Ectodermal cell (in vitro differentiated cells): ENCODE results near the gene RILPL2.
"Not testable (repeated sequence)": the region's sequence is repeated elsewhere in the genome, so short reads cannot be mapped to it uniquely, and the experiment has no call there.

ENCODE experiments used
- H3K27ac ChIP-seq: 2 replicates; pipeline ENCODE4 v1.7.0; 2013; ENCODE audit warnings: mild to moderate bottlenecking, low read depth, low read length; ENCODE audit not compliant: insufficient read depth, poor library complexity, severe bottlenecking
- H3K27me3 ChIP-seq: 2 replicates; pipeline ENCODE4 v1.7.0; 2013; ENCODE audit warnings: mild to moderate bottlenecking, low read length; ENCODE audit not compliant: insufficient read depth, control insufficient read depth, poor library complexity, severe bottlenecking
- H3K36me3 ChIP-seq: one replicate; pipeline ENCODE4 v1.7.0; 2013; ENCODE audit warnings: low read length; ENCODE audit not compliant: control insufficient read depth, insufficient read depth
- H3K4me1 ChIP-seq: one replicate; pipeline ENCODE4 v1.7.0; 2013; ENCODE audit warnings: low read length; ENCODE audit not compliant: control insufficient read depth, insufficient read depth
- H3K4me3 ChIP-seq: 2 replicates; pipeline ENCODE4 v1.7.0; 2013; ENCODE audit warnings: low read depth, low read length, control low read depth; ENCODE audit not compliant: insufficient read depth
- H3K9me3 ChIP-seq: 2 replicates; pipeline ENCODE4 v1.7.0; 2013; ENCODE audit warnings: mild to moderate bottlenecking, low read length, moderate library complexity; ENCODE audit not compliant: control insufficient read depth
- WGBS, 2 experiments: methylation state at CpG; one replicate each; pipeline ENCODE4 v1.1.7; 2013; ENCODE audit warnings: missing lambda C conversion rate in 2 of 2; 5-methylcytosine and 5-hydroxymethylcytosine counted together

Gene RILPL2

DNA sequence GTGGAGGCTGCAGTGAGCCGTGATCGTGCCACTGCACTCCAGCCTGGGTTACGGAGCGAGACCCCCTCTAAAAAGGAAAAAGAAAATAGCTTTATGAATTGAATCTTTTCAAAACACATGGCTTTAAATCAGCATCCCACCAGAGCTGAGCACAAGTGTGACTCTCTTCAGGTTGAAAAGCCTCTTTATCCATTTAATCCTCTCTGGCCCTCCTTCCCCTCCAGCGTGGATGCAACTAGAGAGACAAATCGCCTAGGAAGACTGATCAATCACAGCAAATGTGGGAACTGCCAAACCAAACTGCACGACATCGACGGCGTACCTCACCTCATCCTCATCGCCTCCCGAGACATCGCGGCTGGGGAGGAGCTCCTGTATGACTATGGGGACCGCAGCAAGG, 29.2 kb downstream of the RILPL2 start:
- 94 to 97% methylated on average over 9 to 13 of the region's 15 CpGs for WGBS, 2 experiments
- H3K4me3 ChIP-seq, H3K27me3 ChIP-seq, H3K9me3 ChIP-seq, H3K36me3 ChIP-seq, H3K27ac ChIP-seq, H3K4me1 ChIP-seq: not testable (repeated sequence)

DNA sequence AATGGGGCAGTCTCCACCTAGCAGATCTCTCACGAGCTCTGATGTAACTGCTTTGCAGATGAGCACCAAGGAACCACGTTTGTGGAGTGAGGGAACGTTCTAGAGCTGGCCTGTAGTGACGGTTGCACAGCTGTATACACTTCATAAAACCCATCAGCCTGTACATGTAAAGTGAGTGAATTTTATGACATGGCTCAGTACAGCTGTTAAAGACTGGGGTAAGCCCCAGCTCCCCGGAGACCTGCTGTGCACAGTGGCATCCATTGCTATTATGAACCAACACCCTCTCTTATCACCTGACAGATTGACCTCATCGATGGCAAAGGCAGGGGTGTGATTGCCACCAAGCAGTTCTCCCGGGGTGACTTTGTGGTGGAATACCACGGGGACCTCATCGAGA, 31.9 kb downstream of the RILPL2 start:
- Histone ChIP-seq H3K4me3 (no peak overlapping the region), H3K36me3 (peaks cover 10% of the 10 kb centered on the region), H3K27me3 (no peaks in the 10 kb centered on the region), H3K4me1 (no peaks in the 10 kb centered on the region), H3K27ac (no peak overlapping the region), H3K9me3 (no peaks in the 10 kb centered on the region)
- WGBS, 2 experiments: 96 to 97% methylated on average over 9 of the region's 9 CpGs

DNA sequence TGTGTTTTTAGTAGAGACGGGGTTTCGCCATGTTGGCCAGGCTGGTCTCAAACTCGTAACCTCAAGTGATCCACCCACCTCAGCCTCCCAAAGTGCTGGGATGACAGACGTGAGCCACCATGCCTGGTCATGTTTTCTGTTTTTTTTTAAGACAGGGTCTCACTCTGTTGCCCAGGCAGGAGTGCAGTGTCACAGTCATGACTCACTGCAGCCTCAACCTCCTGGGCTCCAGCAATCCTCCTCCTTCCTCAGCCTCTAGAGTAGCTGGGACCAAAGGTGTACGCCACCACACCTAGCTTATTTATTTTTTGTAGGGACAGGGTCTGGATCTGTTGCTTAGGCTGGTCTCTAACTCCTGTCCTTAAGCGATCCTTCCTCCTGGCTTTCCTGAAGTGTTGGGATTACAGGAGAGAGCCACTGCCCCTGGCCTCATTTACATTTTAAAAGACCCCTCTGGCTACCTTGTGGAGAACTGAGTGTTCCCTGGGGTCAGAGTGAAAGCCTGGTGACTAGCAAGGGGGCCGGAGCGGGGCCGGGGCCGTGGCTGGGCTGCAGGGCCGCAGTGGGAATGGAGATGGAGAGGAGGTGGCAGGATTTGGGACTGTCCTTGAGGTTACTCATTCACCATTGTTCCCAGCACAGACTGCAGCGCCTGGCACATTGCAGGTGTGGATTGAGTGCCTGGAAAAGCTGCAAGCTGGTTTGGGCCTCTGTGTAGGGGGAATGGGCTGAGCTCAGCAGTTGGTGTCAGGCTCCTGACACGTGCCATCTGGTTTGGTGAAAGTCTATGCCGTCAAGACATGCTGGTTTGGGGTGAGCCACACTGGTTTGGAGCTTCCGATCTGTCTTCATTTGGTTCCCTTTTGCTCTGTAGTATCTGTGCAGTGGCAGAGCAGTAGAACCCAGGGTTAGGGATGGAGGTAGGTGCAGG, 34.5 kb downstream of the RILPL2 start:
- Histone ChIP-seq H3K4me1 (no peaks in the 10 kb centered on the region), H3K27me3 (no peaks in the 10 kb centered on the region), H3K4me3 (no peak overlapping the region), H3K36me3 (peaks cover 19% of the 10 kb centered on the region), H3K27ac (no peak overlapping the region), H3K9me3 (no peaks in the 10 kb centered on the region)
- 30% methylated on average over 15 of the region's 15 CpGs for WGBS, 2 experiments

DNA sequence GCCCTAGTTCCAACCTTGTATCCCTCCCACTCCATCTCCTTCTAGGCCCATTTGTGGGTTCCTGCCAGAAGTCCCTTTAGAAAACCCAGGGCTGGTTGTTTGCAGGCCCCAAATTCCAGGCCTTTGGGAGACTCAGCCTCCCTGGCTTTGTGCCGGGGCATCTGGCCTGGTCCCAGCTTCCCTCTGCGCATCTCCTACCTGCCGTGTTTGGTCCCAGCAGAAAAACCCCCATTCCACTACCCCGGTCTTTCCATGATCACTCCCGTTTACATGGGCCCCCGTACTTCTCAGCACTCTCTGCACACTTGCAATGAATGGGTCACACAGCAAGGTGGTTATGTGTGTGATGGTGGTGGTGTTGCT, 37.2 kb downstream of the RILPL2 start:
- no peaks in the 10 kb centered on the region for H3K4me1 ChIP-seq
- H3K9me3 ChIP-seq: no peaks in the 10 kb centered on the region
- H3K36me3 ChIP-seq: peaks cover 24% of the 10 kb centered on the region
- no peak overlapping the region for H3K4me3 ChIP-seq
- H3K27me3 ChIP-seq: no peaks in the 10 kb centered on the region
- H3K27ac ChIP-seq: no peak overlapping the region
- 94 to 98% methylated on average over 6 of the region's 6 CpGs for WGBS, 2 experiments

DNA sequence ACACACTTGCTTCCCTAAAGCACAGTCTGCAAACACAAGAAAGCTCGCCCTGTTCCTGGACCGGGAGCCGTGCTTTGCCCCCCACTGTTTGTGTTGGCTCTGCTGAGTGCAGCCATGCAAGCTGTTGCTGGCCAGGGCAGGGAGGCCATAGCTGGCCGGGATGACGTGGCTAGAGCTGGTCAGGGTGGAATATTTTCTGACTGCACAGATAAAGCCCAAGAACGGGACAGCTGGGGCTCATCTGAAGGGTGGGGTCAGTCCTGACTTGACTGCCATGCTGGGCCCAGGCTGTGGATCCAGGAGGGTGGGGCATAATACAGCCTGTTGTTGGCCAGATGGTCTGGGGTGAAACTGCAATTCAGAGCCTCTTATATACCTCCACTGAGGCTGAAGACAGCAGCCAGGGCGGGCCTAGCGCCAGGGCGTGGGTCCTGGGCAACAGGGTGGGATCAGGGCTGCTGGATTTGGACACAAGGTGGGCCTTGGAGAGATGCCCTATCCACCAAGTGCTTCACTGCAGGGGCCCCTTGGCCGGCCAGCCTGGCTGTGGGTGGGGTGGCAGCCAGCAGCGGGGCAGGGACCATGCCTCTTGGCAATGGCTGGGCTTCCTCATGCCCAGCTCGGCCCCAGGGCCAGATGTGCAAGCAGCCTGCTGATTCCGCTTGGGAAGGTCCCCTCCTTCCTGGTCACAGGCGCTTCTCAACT, 37.8 kb downstream of the RILPL2 start:
- Histone ChIP-seq H3K36me3 (peaks cover 19% of the 10 kb centered on the region), H3K4me1 (no peaks in the 10 kb centered on the region), H3K27me3 (no peaks in the 10 kb centered on the region), H3K4me3 (no peak overlapping the region), H3K9me3 (no peaks in the 10 kb centered on the region), H3K27ac (no peak overlapping the region)
- 92 to 93% methylated on average over 14 of the region's 14 CpGs for WGBS, 2 experiments

DNA sequence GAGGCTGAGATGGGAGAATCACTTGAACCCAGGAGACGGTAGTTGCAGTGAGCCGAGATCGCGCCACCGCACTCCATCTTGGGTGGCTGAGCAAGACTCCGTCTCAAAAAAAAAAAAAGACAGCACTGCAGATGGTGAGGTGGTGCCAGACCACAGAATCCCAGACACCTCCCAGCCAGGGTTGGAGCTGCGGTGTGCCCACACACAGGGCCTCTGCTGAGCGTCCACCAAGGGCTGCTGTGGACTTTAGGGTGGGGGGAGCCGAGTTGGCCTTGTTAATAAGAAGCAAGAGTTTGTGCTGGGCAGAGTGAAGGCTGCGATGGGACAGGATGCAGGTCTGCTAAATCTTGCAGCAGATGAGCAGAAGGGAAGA, 38.3 kb downstream of the RILPL2 start:
- WGBS, 2 experiments: 92 to 95% methylated on average over 10 of the region's 10 CpGs
- H3K4me1 ChIP-seq: no peaks in the 10 kb centered on the region
- H3K27me3 ChIP-seq: no peaks in the 10 kb centered on the region
- peaks cover 19% of the 10 kb centered on the region for H3K36me3 ChIP-seq
- H3K9me3 ChIP-seq: no peaks in the 10 kb centered on the region
- H3K27ac ChIP-seq: no peak overlapping the region
- no peak overlapping the region for H3K4me3 ChIP-seq

DNA sequence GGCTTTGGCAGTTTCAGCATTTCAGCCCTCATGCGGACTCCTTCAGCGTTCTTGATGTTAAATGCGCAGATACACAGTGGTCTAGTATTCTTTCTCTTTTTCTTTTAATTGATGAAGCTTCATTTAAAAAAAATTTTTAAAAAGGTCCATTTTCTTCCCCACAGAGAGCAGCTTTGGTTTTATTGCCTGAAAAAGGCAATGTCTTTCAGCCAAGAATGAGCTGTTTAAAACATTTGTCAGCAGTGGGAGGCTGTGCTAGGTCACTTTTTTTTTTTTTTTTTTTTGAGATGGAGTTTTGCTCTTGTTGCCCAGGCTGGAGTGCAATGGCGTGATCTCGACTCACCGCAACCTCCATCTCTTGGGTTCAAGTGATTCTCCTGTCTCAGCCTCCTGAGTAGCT, 39.1 kb downstream of the RILPL2 start:
- 97% methylated on average over 5 to 6 of the region's 6 CpGs for WGBS, 2 experiments
- H3K27ac ChIP-seq: no peak overlapping the region
- no peaks in the 10 kb centered on the region for H3K4me1 ChIP-seq
- H3K4me3 ChIP-seq: no peak overlapping the region
- H3K36me3 ChIP-seq: peaks cover 26% of the 10 kb centered on the region
- H3K9me3 ChIP-seq: no peaks in the 10 kb centered on the region
- H3K27me3 ChIP-seq: no peaks in the 10 kb centered on the region

DNA sequence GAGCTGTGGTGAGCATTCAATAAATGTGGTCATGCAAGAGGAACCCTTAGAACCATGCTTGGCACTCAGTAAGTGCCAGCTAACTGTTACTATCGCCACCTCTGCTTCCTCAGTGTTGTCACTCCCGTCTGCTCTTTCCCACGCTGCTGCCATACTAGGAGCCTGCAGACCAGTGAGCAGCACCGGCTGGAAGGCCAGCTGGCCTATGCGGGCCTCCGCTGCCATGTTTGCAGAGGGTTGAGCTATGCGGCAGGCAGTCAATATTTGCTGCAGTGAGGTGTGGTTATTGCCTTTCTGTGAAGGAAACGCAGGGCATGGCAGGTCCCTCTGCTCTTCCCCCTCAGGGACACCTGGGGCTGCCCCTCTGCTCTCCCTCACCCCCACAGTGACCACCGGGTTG, 39.5 kb downstream of the RILPL2 start:
- Histone ChIP-seq H3K4me3 (no peak overlapping the region), H3K27me3 (no peaks in the 10 kb centered on the region), H3K36me3 (peaks cover 30% of the 10 kb centered on the region), H3K9me3 (no peaks in the 10 kb centered on the region), H3K27ac (no peak overlapping the region), H3K4me1 (no peaks in the 10 kb centered on the region)
- WGBS, 2 experiments: 95 to 96% methylated on average over 9 of the region's 9 CpGs

DNA sequence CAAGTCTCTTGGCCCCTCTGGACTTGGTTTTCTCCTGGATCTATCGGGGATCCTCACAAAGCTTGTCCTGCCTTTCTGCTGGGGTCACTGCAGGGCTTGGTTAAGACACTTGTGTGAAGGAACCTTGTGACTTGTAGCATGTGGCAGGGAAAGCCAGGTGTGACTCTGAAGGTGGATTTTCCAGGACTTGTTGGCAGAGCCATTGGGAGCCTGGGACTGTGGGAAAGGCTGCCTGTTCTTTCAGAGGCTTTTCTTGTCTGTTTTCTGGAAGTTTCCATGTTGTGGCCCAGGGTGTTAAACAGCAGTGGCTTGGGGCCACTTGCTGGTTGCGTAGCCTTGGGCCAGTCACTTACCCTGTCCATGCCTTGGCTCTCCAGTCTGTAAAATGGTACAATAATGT, 39.9 kb downstream of the RILPL2 start:
- 95 to 96% methylated on average over 2 of the region's 2 CpGs for WGBS, 2 experiments
- Histone ChIP-seq H3K4me1 (no peaks in the 10 kb centered on the region), H3K4me3 (no peak overlapping the region), H3K9me3 (no peaks in the 10 kb centered on the region), H3K36me3 (peaks cover 34% of the 10 kb centered on the region), H3K27ac (no peak overlapping the region), H3K27me3 (no peaks in the 10 kb centered on the region)

DNA sequence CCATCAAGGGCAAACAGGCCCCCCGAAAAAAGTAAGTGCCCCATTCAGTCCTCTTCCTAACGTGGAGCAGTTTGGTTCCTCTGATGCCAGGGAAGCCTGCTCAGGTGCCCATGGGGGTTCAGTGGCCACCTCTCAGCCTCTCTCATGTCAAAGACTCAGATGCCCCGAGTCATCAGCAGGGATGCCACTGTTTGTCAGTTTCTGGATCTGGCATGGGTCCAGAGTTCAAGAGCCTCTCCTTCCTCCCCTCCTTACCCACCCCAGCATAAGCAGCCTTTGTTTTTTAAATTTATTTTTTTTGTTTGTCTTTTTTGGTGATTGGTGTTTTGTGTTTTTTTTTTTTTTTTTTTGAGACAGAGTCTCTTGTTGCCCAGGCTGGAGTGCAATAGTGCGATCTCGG, 41.2 kb downstream of the RILPL2 start:
- H3K27ac ChIP-seq: no peak overlapping the region
- H3K9me3 ChIP-seq: no peaks in the 10 kb centered on the region
- H3K27me3 ChIP-seq: peaks cover 2% of the 10 kb centered on the region
- H3K36me3 ChIP-seq: peaks cover 40% of the 10 kb centered on the region
- no peaks in the 10 kb centered on the region for H3K4me1 ChIP-seq
- H3K4me3 ChIP-seq: no peak overlapping the region
- WGBS, 2 experiments: 94 to 95% methylated on average over 5 of the region's 5 CpGs
